A549 (cell line): Measurements from ENCODE around the gene EPHB6.

Experiments used
- HDAC2 ChIP-seq: fragments of 200-600 bp; sonication (generic); IDR thresholded peaks from 2 replicates; pipeline ENCODE4 v1.6.1; 2016
- JUN ChIP-seq, 2 experiments: fragments of >200 bp; sonication (Bioruptor Twin); formaldehyde crosslinking; IDR thresholded peaks; 2 replicates in 1 of 2; 3 replicates in 1 of 2; pipeline ENCODE4 v1.6.1; 2016 to 2017
- JUNB ChIP-seq: fragments of >200 bp; sonication (Bioruptor Twin); formaldehyde crosslinking; IDR thresholded peaks from 2 replicates; pipeline ENCODE4 v1.6.1; 2016
- KDM5A ChIP-seq: fragments of 200-600 bp; sonication (generic); IDR thresholded peaks from 2 replicates; pipeline ENCODE4 v1.6.1; 2016; ENCODE audit warnings: antibody characterized with exemption, mild to moderate bottlenecking
- MAFK ChIP-seq: fragments of 450-650 bp; IDR thresholded peaks from 2 replicates; pipeline ENCODE4 v1.6.1; 2014; ENCODE audit not compliant: partially characterized antibody
- MAZ ChIP-seq: fragments of 150-350 bp; IDR thresholded peaks from 2 replicates; pipeline ENCODE4 v1.6.1; 2014; ENCODE audit warnings: antibody characterized with exemption, low read depth, low read length, borderline replicate concordance
- NFE2L2 ChIP-seq: fragments of 150-350 bp; conservative IDR thresholded peaks from 2 replicates; pipeline ENCODE4 v1.6.1; 2014; ENCODE audit warnings: low read length
- PHF8 ChIP-seq: fragments of 200-600 bp; sonication (generic); IDR thresholded peaks from 2 replicates; pipeline ENCODE4 v1.6.1; 2016; ENCODE audit warnings: low read depth, mild to moderate bottlenecking, antibody characterized with exemption, moderate library complexity, borderline replicate concordance
- RARB ChIP-seq: fragments of 250-450 bp; sonication (Bioruptor Pico); IDR thresholded peaks from 2 replicates; pipeline ENCODE4 v1.8.0; 2021; ENCODE audit warnings: mild to moderate bottlenecking, moderate library complexity
- TF ChIP-seq, protein P1 (sequence below): fragments of 250-450 bp; sonication (Bioruptor Pico); IDR thresholded peaks from 2 replicates; pipeline ENCODE4 v1.5.0; 2020; ENCODE audit warnings: low read depth, mild to moderate bottlenecking, moderate library complexity
- TF ChIP-seq, protein P2 (sequence below): fragments of 200-600 bp; sonication (generic); IDR thresholded peaks from 2 replicates; pipeline ENCODE4 v1.6.1; 2016; ENCODE audit warnings: antibody characterized with exemption, mild to moderate bottlenecking, moderate library complexity
- TF ChIP-seq, protein P3 (sequence below): fragments of >200 bp; sonication (Bioruptor Twin); formaldehyde crosslinking; IDR thresholded peaks from 3 replicates; pipeline ENCODE4 v1.5.1; 2016

DNA sequence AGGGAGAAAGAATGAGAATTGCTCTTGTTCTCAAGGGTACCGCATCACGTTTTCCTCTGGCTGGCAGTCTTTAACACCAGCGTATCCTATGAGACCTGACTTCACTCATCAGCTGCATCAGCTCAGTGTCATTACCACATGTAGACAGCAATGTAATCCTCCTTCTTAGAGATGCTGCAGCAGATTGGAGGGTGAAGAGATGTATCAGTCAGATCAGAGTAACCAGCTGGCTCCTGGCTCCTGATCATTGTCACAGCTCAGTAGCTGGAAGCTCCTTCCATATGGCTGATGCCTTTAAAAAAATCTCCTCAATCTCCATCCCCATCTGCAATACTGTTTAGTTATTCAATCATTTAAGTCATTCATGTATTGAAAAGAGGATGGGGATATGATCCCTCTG lies 39.7 kb upstream of the EPHB6 start:
- no peak for TF ChIP-seq MAFK
- no peak for TF ChIP-seq KDM5A
- no peak for TF ChIP-seq JUN (IDR thresholded peaks at IDR 0.05)
- TF ChIP-seq JUNB: no peak
- TF ChIP-seq HDAC2: no peak
- TF ChIP-seq, protein P1, sequence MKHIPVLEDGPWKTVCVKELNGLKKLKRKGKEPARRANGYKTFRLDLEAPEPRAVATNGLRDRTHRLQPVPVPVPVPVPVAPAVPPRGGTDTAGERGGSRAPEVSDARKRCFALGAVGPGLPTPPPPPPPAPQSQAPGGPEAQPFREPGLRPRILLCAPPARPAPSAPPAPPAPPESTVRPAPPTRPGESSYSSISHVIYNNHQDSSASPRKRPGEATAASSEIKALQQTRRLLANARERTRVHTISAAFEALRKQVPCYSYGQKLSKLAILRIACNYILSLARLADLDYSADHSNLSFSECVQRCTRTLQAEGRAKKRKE (CRISPR knock-in tag): no peak
- TF ChIP-seq, protein P2, sequence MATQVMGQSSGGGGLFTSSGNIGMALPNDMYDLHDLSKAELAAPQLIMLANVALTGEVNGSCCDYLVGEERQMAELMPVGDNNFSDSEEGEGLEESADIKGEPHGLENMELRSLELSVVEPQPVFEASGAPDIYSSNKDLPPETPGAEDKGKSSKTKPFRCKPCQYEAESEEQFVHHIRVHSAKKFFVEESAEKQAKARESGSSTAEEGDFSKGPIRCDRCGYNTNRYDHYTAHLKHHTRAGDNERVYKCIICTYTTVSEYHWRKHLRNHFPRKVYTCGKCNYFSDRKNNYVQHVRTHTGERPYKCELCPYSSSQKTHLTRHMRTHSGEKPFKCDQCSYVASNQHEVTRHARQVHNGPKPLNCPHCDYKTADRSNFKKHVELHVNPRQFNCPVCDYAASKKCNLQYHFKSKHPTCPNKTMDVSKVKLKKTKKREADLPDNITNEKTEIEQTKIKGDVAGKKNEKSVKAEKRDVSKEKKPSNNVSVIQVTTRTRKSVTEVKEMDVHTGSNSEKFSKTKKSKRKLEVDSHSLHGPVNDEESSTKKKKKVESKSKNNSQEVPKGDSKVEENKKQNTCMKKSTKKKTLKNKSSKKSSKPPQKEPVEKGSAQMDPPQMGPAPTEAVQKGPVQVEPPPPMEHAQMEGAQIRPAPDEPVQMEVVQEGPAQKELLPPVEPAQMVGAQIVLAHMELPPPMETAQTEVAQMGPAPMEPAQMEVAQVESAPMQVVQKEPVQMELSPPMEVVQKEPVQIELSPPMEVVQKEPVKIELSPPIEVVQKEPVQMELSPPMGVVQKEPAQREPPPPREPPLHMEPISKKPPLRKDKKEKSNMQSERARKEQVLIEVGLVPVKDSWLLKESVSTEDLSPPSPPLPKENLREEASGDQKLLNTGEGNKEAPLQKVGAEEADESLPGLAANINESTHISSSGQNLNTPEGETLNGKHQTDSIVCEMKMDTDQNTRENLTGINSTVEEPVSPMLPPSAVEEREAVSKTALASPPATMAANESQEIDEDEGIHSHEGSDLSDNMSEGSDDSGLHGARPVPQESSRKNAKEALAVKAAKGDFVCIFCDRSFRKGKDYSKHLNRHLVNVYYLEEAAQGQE: no peak
- TF ChIP-seq RARB: no peak
- no peak for TF ChIP-seq PHF8
- no peak for TF ChIP-seq MAZ
- no peak for TF ChIP-seq NFE2L2
- TF ChIP-seq, protein P3, sequence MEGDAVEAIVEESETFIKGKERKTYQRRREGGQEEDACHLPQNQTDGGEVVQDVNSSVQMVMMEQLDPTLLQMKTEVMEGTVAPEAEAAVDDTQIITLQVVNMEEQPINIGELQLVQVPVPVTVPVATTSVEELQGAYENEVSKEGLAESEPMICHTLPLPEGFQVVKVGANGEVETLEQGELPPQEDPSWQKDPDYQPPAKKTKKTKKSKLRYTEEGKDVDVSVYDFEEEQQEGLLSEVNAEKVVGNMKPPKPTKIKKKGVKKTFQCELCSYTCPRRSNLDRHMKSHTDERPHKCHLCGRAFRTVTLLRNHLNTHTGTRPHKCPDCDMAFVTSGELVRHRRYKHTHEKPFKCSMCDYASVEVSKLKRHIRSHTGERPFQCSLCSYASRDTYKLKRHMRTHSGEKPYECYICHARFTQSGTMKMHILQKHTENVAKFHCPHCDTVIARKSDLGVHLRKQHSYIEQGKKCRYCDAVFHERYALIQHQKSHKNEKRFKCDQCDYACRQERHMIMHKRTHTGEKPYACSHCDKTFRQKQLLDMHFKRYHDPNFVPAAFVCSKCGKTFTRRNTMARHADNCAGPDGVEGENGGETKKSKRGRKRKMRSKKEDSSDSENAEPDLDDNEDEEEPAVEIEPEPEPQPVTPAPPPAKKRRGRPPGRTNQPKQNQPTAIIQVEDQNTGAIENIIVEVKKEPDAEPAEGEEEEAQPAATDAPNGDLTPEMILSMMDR: no peak
